Ascending aorta (tissue), 2 donors: ENCODE data around the gene SSR2. TPM values are rescaled to one million over a fixed set of nuclear protein-coding genes. Genes with fewer than 3 reads are reported as not detected.
A peak's percentile ranks its signal among the peaks of the same experiment; 100 is the strongest.

Experiments
- DNase-seq, 2 donors: peaks; one replicate each; pipeline ENCODE4 v3.0.0-alpha.2; 2019; ENCODE audit warnings: low spot score in 2 of 2
- H3K27ac ChIP-seq, 2 donors: fragments of 200-600 bp; sonication (generic); one replicate each; pipeline ENCODE4 v1.5.1; 2016 to 2017; ENCODE audit warnings: mild to moderate bottlenecking in 1 of 2
- H3K27me3 ChIP-seq: fragments of 200-600 bp; sonication (generic); one replicate; pipeline ENCODE4 v1.5.1; 2017
- H3K36me3 ChIP-seq, 2 donors: fragments of 200-600 bp; sonication (generic); one replicate each; pipeline ENCODE4 v1.5.1; 2016
- H3K4me1 ChIP-seq, 2 donors: fragments of 200-600 bp; sonication (generic); one replicate each; pipeline ENCODE4 v1.5.1; 2016 to 2017; ENCODE audit warnings: mild to moderate bottlenecking in 1 of 2
- H3K4me3 ChIP-seq, 2 donors: fragments of 200-600 bp; sonication (generic); one replicate each; pipeline ENCODE4 v1.5.1; 2016 to 2017; ENCODE audit warnings: mild to moderate bottlenecking in 1 of 2
- H3K9me3 ChIP-seq, 2 donors: fragments of 200-600 bp; sonication (generic); one replicate each; pipeline ENCODE4 v1.5.1; 2016
- CTCF ChIP-seq, 3 experiments: fragments of 200-600 bp in 2 of 3; fragments of 450-650 bp in 1 of 3; sonication (generic) in 2 of 3; IDR thresholded peaks; one replicate each; pipeline ENCODE4 v1.5.1; 2016 to 2019; ENCODE audit warnings: antibody characterized with exemption in 3 of 3, mild to moderate bottlenecking in 1 of 3, moderate library complexity in 1 of 3
- intact Hi-C: fragments of 100-400 bp; cut with DNase I; formaldehyde crosslinking; loops from one replicate; pipeline ENCODE4 v1.15.1; 2023
- total RNA-seq: library from RNA; depleted of rRNA; stranded (reverse); fragments of >200 nt; gene quantifications from one replicate; pipeline ENCODE4 v1.1.0, GENCODE V29; 2016

SSR2 gene
- total RNA-seq, 1 donor from 2014 or later, result 103 TPM

GRCh38 chr1:155975375-155976061 is 45.2 kb downstream of the SSR2 start:
- H3K27ac ChIP-seq, result peak overlapping the region; percentile 94 to 98
- no peaks in the 10 kb centered on the region for H3K36me3 ChIP-seq
- peaks cover 38 to 57% of the 10 kb centered on the region in 2 donors for H3K4me1 ChIP-seq
- no peaks in the 10 kb centered on the region for H3K9me3 ChIP-seq
- no peak for TF ChIP-seq CTCF (IDR thresholded peaks at IDR 0.05)
- peak overlapping the region; percentile 72 to 89 for H3K4me3 ChIP-seq
- intact Hi-C loops, result no loop called here
- no peaks in the 10 kb centered on the region for H3K27me3 ChIP-seq
- DNase-seq, result no peak

GRCh38 chr1:155974208-155975115 is 46.3 kb downstream of the SSR2 start:
- peak overlapping the region; percentile 72 to 89 for H3K4me3 ChIP-seq
- DNase-seq, result no peak
- H3K27ac ChIP-seq, result peak overlapping the region; percentile 94 to 98
- TF ChIP-seq CTCF (IDR thresholded peaks at IDR 0.05), result no peak
- H3K27me3 ChIP-seq, result no peaks in the 10 kb centered on the region
- H3K9me3 ChIP-seq, result no peaks in the 10 kb centered on the region
- peaks cover 5 to 6% of the 10 kb centered on the region in 2 donors for H3K36me3 ChIP-seq
- H3K4me1 ChIP-seq, result peaks cover 40 to 60% of the 10 kb centered on the region in 2 donors
- intact Hi-C loops, result no loop called here

GRCh38 chr1:155973723-155974122 is 47.0 kb downstream of the SSR2 start:
- no peak for TF ChIP-seq CTCF (IDR thresholded peaks at IDR 0.05)
- Histone ChIP-seq H3K9me3 (no peaks in the 10 kb centered on the region), H3K36me3 (peaks cover 13 to 14% of the 10 kb centered on the region in 2 donors), H3K27me3 (no peaks in the 10 kb centered on the region), H3K4me3 (peak overlapping the region in 1 of 2 donors; percentile 72), H3K4me1 (peaks cover 48 to 68% of the 10 kb centered on the region in 2 donors), H3K27ac (peak overlapping the region; percentile 94 to 98)
- DNase-seq, result no peak
- intact Hi-C loops, result no loop called here

GRCh38 chr1:155971910-155972809 is 48.6 kb downstream of the SSR2 start:
- Histone ChIP-seq H3K36me3 (peaks cover 26 to 29% of the 10 kb centered on the region in 2 donors), H3K27me3 (no peaks in the 10 kb centered on the region), H3K4me3 (no peak overlapping the region), H3K27ac (peak overlapping the region; percentile 94 to 98), H3K9me3 (no peaks in the 10 kb centered on the region), H3K4me1 (peaks cover 62 to 83% of the 10 kb centered on the region in 2 donors)
- no peak for DNase-seq
- TF ChIP-seq CTCF (IDR thresholded peaks at IDR 0.05), result no peak
- intact Hi-C loops, result no loop called here

GRCh38 chr1:155970531-155971167 is 50.1 kb downstream of the SSR2 start:
- Histone ChIP-seq H3K27ac (peak overlapping the region; percentile 94 to 98), H3K4me3 (peak overlapping the region in 1 of 2 donors; percentile 27), H3K9me3 (no peaks in the 10 kb centered on the region), H3K4me1 (peaks cover 62 to 90% of the 10 kb centered on the region in 2 donors), H3K36me3 (peaks cover 42 to 45% of the 10 kb centered on the region in 2 donors), H3K27me3 (no peaks in the 10 kb centered on the region)
- DNase-seq, result peak; percentile 67 to 86
- TF ChIP-seq CTCF (IDR thresholded peaks at IDR 0.05), result no peak
- intact Hi-C loops, result no loop called here
